H1 (cell line): ENCODE results near the gene TC2N. TPM values are rescaled to one million over a fixed set of nuclear protein-coding genes. Genes with fewer than 3 reads are reported as not detected.
A peak's percentile ranks its signal among the peaks of the same experiment; 100 is the strongest.

Source experiments
- CTCF ChIA-PET: fragments of 300-600 bp; sonication (Branson Sonifier 250); formaldehyde crosslinking; loops from one replicate; lab custom pipeline; 2021; ENCODE audit not compliant: partially characterized antibody; lab: Charles Lee
- POLR2A ChIA-PET: fragments of 300-600 bp; sonication (Branson Sonifier 250); formaldehyde crosslinking; loops from one replicate; lab custom pipeline; 2021; ENCODE audit warnings: inconsistent platforms; ENCODE audit not compliant: partially characterized antibody; lab: Charles Lee
- DNase-seq, 2 experiments: peaks; one replicate each; pipeline versions ENCODE4 v3.0.0 to v3.0.0-alpha.2; 2010 to 2022; ENCODE audit warnings: low spot score in 2 of 2, low read depth in 1 of 2, mixed read lengths in 1 of 2
- FAIRE-seq: peaks from 2 replicates; lab custom pipeline; 2011; peaks lifted over from hg19 to GRCh38; lab: Jason Lieb, UNC
- H2AFZ ChIP-seq: 2 replicates; pipeline ENCODE4 v1.8.1; 2012; ENCODE audit warnings: low read length, inconsistent platforms
- H2AK5ac ChIP-seq: 2 replicates; pipeline ENCODE4 v1.6.1; 2013; ENCODE audit warnings: low read depth, low read length
- H2BK120ac ChIP-seq: replicated peaks from 2 replicates; pipeline ENCODE3; 2013; ENCODE audit warnings: low read depth, low read length, inconsistent platforms
- H2BK12ac ChIP-seq: 2 replicates; pipeline ENCODE4 v1.6.1; 2013; ENCODE audit warnings: low read depth, low read length
- H2BK15ac ChIP-seq: 2 replicates; pipeline ENCODE4 v1.6.1; 2013; ENCODE audit warnings: low read length
- H2BK20ac ChIP-seq: 2 replicates; pipeline ENCODE4 v1.6.1; 2013; ENCODE audit warnings: low read length
- H2BK5ac ChIP-seq: 2 replicates; pipeline ENCODE4 v1.6.1; 2013; ENCODE audit warnings: low read depth, low read length
- H3K14ac ChIP-seq: 2 replicates; pipeline ENCODE4 v1.6.1; 2013; ENCODE audit warnings: inconsistent platforms; ENCODE audit not compliant: insufficient read length
- H3K18ac ChIP-seq: 2 replicates; pipeline ENCODE4 v1.6.1; 2013; ENCODE audit warnings: low read length; ENCODE audit errors: extremely low read depth
- H3K23ac ChIP-seq: 2 replicates; pipeline ENCODE4 v1.6.1; 2013; ENCODE audit warnings: inconsistent platforms; ENCODE audit not compliant: insufficient read length
- H3K23me2 ChIP-seq: 2 replicates; pipeline ENCODE4 v1.6.1; 2013; ENCODE audit warnings: low read depth, low read length
- H3K27ac ChIP-seq: 2 replicates; pipeline ENCODE4 v1.6.1; 2011; ENCODE audit warnings: low read depth, low read length, inconsistent platforms
- H3K27me3 ChIP-seq, 4 experiments: replicated peaks in 1 of 4; 1 replicate in 1 of 4; 2 replicates in 3 of 4; pipeline versions ENCODE4 v1.6.1 to v1.8.1; 2011 to 2013; ENCODE audit warnings: low read length in 3 of 4, mild to moderate bottlenecking in 3 of 4, inconsistent platforms in 2 of 4, mixed read lengths in 2 of 4, moderate library complexity in 1 of 4; ENCODE audit not compliant: control insufficient read depth in 3 of 4, insufficient read depth in 3 of 4; ENCODE audit errors: extremely low read depth in 1 of 4
- H3K36me3 ChIP-seq, 4 experiments: 2 replicates each; pipeline versions ENCODE4 v1.6.1 to v1.8.1; 2011 to 2013; ENCODE audit warnings: mild to moderate bottlenecking in 4 of 4, low read length in 3 of 4, moderate library complexity in 2 of 4, control low read depth in 1 of 4, inconsistent platforms in 1 of 4; ENCODE audit not compliant: insufficient read depth in 4 of 4, control insufficient read depth in 2 of 4
- H3K4ac ChIP-seq: replicated peaks from 2 replicates; pipeline ENCODE3; 2013; ENCODE audit warnings: low read length, low read depth, mixed read lengths, inconsistent platforms; ENCODE audit not compliant: insufficient read length
- H3K4me1 ChIP-seq, 4 experiments: replicated peaks in 1 of 4; 1 replicate in 1 of 4; 2 replicates in 3 of 4; pipeline versions ENCODE4 v1.6.1 to v1.8.1; 2011 to 2013; ENCODE audit warnings: low read length in 3 of 4, inconsistent platforms in 2 of 4, mixed read lengths in 1 of 4; ENCODE audit not compliant: insufficient read depth in 4 of 4, control insufficient read depth in 3 of 4
- H3K4me2 ChIP-seq, 2 experiments: 2 replicates each; pipeline versions ENCODE4 v1.6.1 to v1.8.1; 2011 to 2013; ENCODE audit warnings: low read depth in 2 of 2, low read length in 2 of 2, control low read depth in 1 of 2, inconsistent platforms in 1 of 2, mild to moderate bottlenecking in 1 of 2; ENCODE audit not compliant: insufficient read depth in 1 of 2
- H3K4me3 ChIP-seq, 4 experiments: fragments of 200-600, 300-600 bp in 1 of 4; sonication (generic), shearing (Covaris generic), sonication (Bioruptor Twin) in 1 of 4; 2 replicates each; pipeline versions ENCODE4 v1.5.1 to v1.8.1; 2011 to 2016; ENCODE audit warnings: low read length in 4 of 4, low read depth in 3 of 4, control low read depth in 2 of 4, inconsistent platforms in 2 of 4, mild to moderate bottlenecking in 2 of 4, mixed read lengths in 1 of 4, moderate library complexity in 1 of 4; ENCODE audit not compliant: insufficient read depth in 2 of 4; ENCODE audit errors: extremely low read depth in 1 of 4
- H3K56ac ChIP-seq: replicated peaks from 2 replicates; pipeline ENCODE3; 2013; ENCODE audit warnings: low read depth, mild to moderate bottlenecking, mixed read lengths, low read length, inconsistent platforms; ENCODE audit not compliant: insufficient read length
- H3K79me1 ChIP-seq: 2 replicates; pipeline ENCODE4 v1.6.1; 2013; ENCODE audit warnings: low read depth, low read length, control low read depth
- H3K79me2 ChIP-seq, 2 experiments: 2 replicates each; pipeline versions ENCODE4 v1.6.1 to v1.8.1; 2012 to 2013; ENCODE audit warnings: low read length in 2 of 2, mild to moderate bottlenecking in 2 of 2, inconsistent platforms in 1 of 2; ENCODE audit not compliant: insufficient read depth in 2 of 2, control insufficient read depth in 1 of 2
- H3K9ac ChIP-seq, 4 experiments: replicated peaks in 1 of 4; 1 replicate in 1 of 4; 2 replicates in 3 of 4; pipeline versions ENCODE4 v1.6.1 to v1.8.1; 2011 to 2013; ENCODE audit warnings: low read depth in 3 of 4, low read length in 3 of 4, control low read depth in 2 of 4, mild to moderate bottlenecking in 2 of 4, moderate library complexity in 2 of 4, inconsistent platforms in 1 of 4; ENCODE audit errors: extremely low read depth in 1 of 4
- H3K9me3 ChIP-seq, 2 experiments: 2 replicates each; pipeline versions ENCODE4 v1.6.1 to v1.8.1; 2012 to 2013; ENCODE audit warnings: mild to moderate bottlenecking in 2 of 2, moderate library complexity in 2 of 2, control low read depth in 1 of 2, inconsistent platforms in 1 of 2, low read depth in 1 of 2, low read length in 1 of 2, mixed read lengths in 1 of 2; ENCODE audit not compliant: insufficient read depth in 2 of 2
- H4K20me1 ChIP-seq, 2 experiments: replicated peaks in 1 of 2; 2 replicates each; pipeline versions ENCODE3 to v1.8.1; 2011 to 2013; ENCODE audit warnings: inconsistent platforms in 2 of 2, low read length in 2 of 2, mild to moderate bottlenecking in 1 of 2; ENCODE audit not compliant: insufficient read depth in 2 of 2, control insufficient read depth in 1 of 2
- H4K5ac ChIP-seq: 2 replicates; pipeline ENCODE4 v1.6.1; 2013; ENCODE audit warnings: low read length, low read depth, mixed read lengths, inconsistent platforms; ENCODE audit not compliant: insufficient read length
- H4K8ac ChIP-seq: 2 replicates; pipeline ENCODE4 v1.8.0; 2013; ENCODE audit warnings: mild to moderate bottlenecking, moderate library complexity, low read length, inconsistent platforms; ENCODE audit not compliant: insufficient read depth; ENCODE audit errors: extremely low read depth
- H4K91ac ChIP-seq: replicated peaks from 2 replicates; pipeline ENCODE3; 2013; ENCODE audit warnings: low read length, mixed read lengths, inconsistent platforms; ENCODE audit not compliant: insufficient read length
- CHD2 ChIP-seq: IDR thresholded peaks from 2 replicates; pipeline ENCODE4 v1.6.1; 2012; ENCODE audit warnings: low read length, improper control_type of control experiment
- EGR1 ChIP-seq: IDR thresholded peaks from 2 replicates; pipeline ENCODE4 v1.6.1; 2011; ENCODE audit warnings: low read depth, low read length, borderline replicate concordance
- JUN ChIP-seq: IDR thresholded peaks from 2 replicates; pipeline ENCODE4 v1.6.1; 2011; ENCODE audit warnings: low read depth, mild to moderate bottlenecking, improper control_type of control experiment, low read length
- KDM5A ChIP-seq: fragments of 200-600 bp; IDR thresholded peaks from 2 replicates; pipeline ENCODE4 v1.7.1; 2012; ENCODE audit warnings: mild to moderate bottlenecking, low read length, inconsistent platforms, mixed read lengths
- NRF1 ChIP-seq: IDR thresholded peaks from 2 replicates; pipeline ENCODE4 v1.6.1; 2011; ENCODE audit warnings: mild to moderate bottlenecking, low read depth, low read length, improper control_type of control experiment
- PHF8 ChIP-seq: fragments of 200-600 bp; sonication (generic); conservative IDR thresholded peaks from 2 replicates; pipeline ENCODE4 v1.7.1; 2012; ENCODE audit warnings: low read depth, mild to moderate bottlenecking, inconsistent platforms, low read length, moderate library complexity
- RBBP5 ChIP-seq: IDR thresholded peaks from 2 replicates; pipeline ENCODE4 v1.7.1; 2012; ENCODE audit warnings: low read depth, mild to moderate bottlenecking, inconsistent platforms, low read length, moderate library complexity, borderline replicate concordance
- RNF2 ChIP-seq: fragments of 200-900, 300-1000 bp; sonication (generic); IDR thresholded peaks from 2 replicates; pipeline ENCODE4 v1.7.1; 2016; ENCODE audit warnings: borderline replicate concordance, low read depth, mild to moderate bottlenecking, antibody characterized with exemption, low read length; ENCODE audit not compliant: poor library complexity, severe bottlenecking; ENCODE audit errors: missing control alignments
- RXRA ChIP-seq: IDR thresholded peaks from 2 replicates; pipeline ENCODE4 v1.6.1; 2011; ENCODE audit warnings: low read depth, mild to moderate bottlenecking, low read length, moderate library complexity; ENCODE audit not compliant: insufficient read depth
- SIN3A ChIP-seq, 2 experiments: IDR thresholded peaks in 1 of 2; conservative IDR thresholded peaks in 1 of 2; 2 replicates each; pipeline ENCODE4 v1.6.1; 2011 to 2012; ENCODE audit warnings: low read length in 2 of 2, improper control_type of control experiment in 1 of 2, low read depth in 1 of 2, mild to moderate bottlenecking in 1 of 2
- SIX5 ChIP-seq: IDR thresholded peaks from 2 replicates; pipeline ENCODE4 v1.6.1; 2011; ENCODE audit warnings: mild to moderate bottlenecking, low read depth, low read length
- SP2 ChIP-seq: IDR thresholded peaks from 2 replicates; pipeline ENCODE4 v1.6.1; 2012; ENCODE audit warnings: mild to moderate bottlenecking, low read length, inconsistent platforms
- TAF7 ChIP-seq: optimal IDR thresholded peaks from 2 replicates; pipeline ENCODE3; 2011; ENCODE audit warnings: low read depth, mild to moderate bottlenecking, inconsistent platforms, low read length, moderate library complexity, borderline replicate concordance
- ZNF274 ChIP-seq: IDR thresholded peaks from 2 replicates; pipeline ENCODE4 v1.7.0; 2012; ENCODE audit warnings: low read length, borderline replicate concordance; ENCODE audit errors: extremely low read depth
- WGBS, 2 experiments: shearing (Covaris generic) in 1 of 2; methylation state at CpG; one replicate each; pipeline versions ENCODE4 v1.1.6 to v1.1.7; 2013 to 2015; ENCODE audit warnings: low lambda C conversion rate in 2 of 2, mixed read lengths in 2 of 2, inconsistent platforms in 1 of 2, low coverage in 1 of 2, missing lambda C conversion rate in 1 of 2; ENCODE audit not compliant: insufficient replicate concordance in 2 of 2, insufficient coverage in 1 of 2, insufficient read length in 1 of 2; ENCODE audit errors: extremely low coverage in 1 of 2, missing lambda C conversion rate in 1 of 2; 5-methylcytosine and 5-hydroxymethylcytosine counted together
- polyA plus RNA-seq, 7 experiments: library from polyadenylated mRNA; depleted of rRNA in 3 of 7; stranded (reverse) in 5 of 7; unstranded in 2 of 7; fragments of >200 nt in 5 of 7; fragments of 200-250 nt in 2 of 7; gene quantifications; 1 replicate in 5 of 7; 2 replicates in 1 of 7; 4 replicates in 1 of 7; pipeline versions ENCODE4 v1.2.1 to v1.2.3, GENCODE V29; 2011 to 2013; ENCODE audit warnings: missing spikeins in 2 of 7, mixed read lengths in 2 of 7
- total RNA-seq: library from RNA; stranded (reverse); fragmentation: NEBNext Ultra II Directional; extraction: Animal tissue kit (Norgen Biotek cat#: 25700); gene quantifications from 2 replicates; pipeline ENCODE4 v1.2.1, GENCODE V29; 2021

The TC2N gene
- total and polyA plus RNA-seq, 2 of the 8 experiments (the other 6 are each of a cell fraction or from before 2014, with no cell fraction given), result 9.7 to 36.2 TPM

GRCh38 chr14:91896419-91896818 is 29.1 kb upstream of the TC2N start:
- H3K27me3 ChIP-seq, result peaks cover 0 to 1% (median 0%) of the 10 kb centered on the region in 4 experiments; a peak in 1 of 7 replicates
- no peak overlapping the region for H3K4me3 ChIP-seq
- no peaks in the 10 kb centered on the region for H3K36me3 ChIP-seq
- H3K56ac ChIP-seq, result no peak overlapping the region
- WGBS, 2 experiments, result 74% methylated on average over 4 of the region's 4 CpGs; no CpG with 5 or more reads in 1 of the 2 experiments
- H3K14ac ChIP-seq, result no peak overlapping the region
- H3K79me2 ChIP-seq, result no peaks in the 10 kb centered on the region
- no peaks in the 10 kb centered on the region for H3K9me3 ChIP-seq
- H2BK5ac ChIP-seq, result 0 out of 2 replicates have a peak overlapping the region, but pooled peaks have one; percentile 8
- H3K79me1 ChIP-seq, result no peaks in the 10 kb centered on the region
- H3K4me1 ChIP-seq, result peaks cover 0 to 4% (median 1%) of the 10 kb centered on the region in 4 experiments; a peak in 3 of 7 replicates
- POLR2A ChIA-PET, result interaction anchor here (0.7 to 1.2 kb wide), 3 partner anchors 12 to 386 kb away, joined by 3 to 4 read pairs (median 3); partner anchors contain the start of gene PPP4R3A
- H2BK20ac ChIP-seq, result no peak overlapping the region
- no peak overlapping the region for H3K27ac ChIP-seq
- FAIRE-seq, result no peak
- H3K4me2 ChIP-seq, result no peak overlapping the region
- no peaks in the 10 kb centered on the region for H4K20me1 ChIP-seq
- H4K91ac ChIP-seq, result no peak overlapping the region
- H3K9ac ChIP-seq, result no peak overlapping the region
- H2BK120ac ChIP-seq, result no peak overlapping the region
- DNase-seq, result no peak
- no peaks in the 10 kb centered on the region for H3K23me2 ChIP-seq
- H2BK12ac ChIP-seq, result no peak overlapping the region; the same call in 1 of the 2 replicates
- H4K8ac ChIP-seq, result no peak overlapping the region
- CTCF ChIA-PET, result interaction anchor here (0.6 to 2.8 kb wide), 5 partner anchors 9 to 184 kb away, joined by 3 to 15 read pairs (median 4); no protein-coding TSS in a partner anchor
- H4K5ac ChIP-seq, result no peak overlapping the region
- no peak overlapping the region for H3K4ac ChIP-seq
- no peak overlapping the region for H3K23ac ChIP-seq
- no peak overlapping the region for H2AFZ ChIP-seq
- peak overlapping the region; percentile 31; the same call in 1 of the 2 replicates for H2BK15ac ChIP-seq
- no peak overlapping the region for H2AK5ac ChIP-seq
- no peak overlapping the region for H3K18ac ChIP-seq
- TF ChIP-seq RXRA (no peak), NRF1 (no peak), ZNF274 (no peak), RBBP5 (no peak), SP2 (no peak), TAF7 (no peak), KDM5A (no peak), EGR1 (no peak), CHD2 (no peak), PHF8 (no peak), SIN3A (conservative IDR thresholded peaks at IDR 0.05 in 1 of 2, IDR thresholded peaks at IDR 0.05 in 1 of 2; ENCODE audit: low read depth in 1 of 2, low read length in 2 of 2) (no peak), RNF2 (no peak), SIX5 (no peak), JUN (no peak)
